OCI-LY7 (cell line): ENCODE measurements around the gene KRTAP15-1.

ENCODE experiments used
- CTCF ChIP-seq: fragments of 200-600 bp; sonication (generic); conservative IDR thresholded peaks from 2 replicates; pipeline ENCODE4 v1.5.1; 2014; ENCODE audit warnings: mild to moderate bottlenecking, antibody characterized with exemption, low read length, moderate library complexity, mixed read lengths
- EZH2phosphoT487 ChIP-seq: fragments of 200-600 bp; sonication (generic); IDR thresholded peaks from 2 replicates; pipeline ENCODE4 v1.6.1; 2018; ENCODE audit warnings: low read depth, borderline replicate concordance, mild to moderate bottlenecking, mixed run types, antibody characterized with exemption, low read length, moderate library complexity, mixed read lengths

- TF ChIP-seq CTCF (no peak), EZH2phosphoT487 (no peak)
Measured at GRCh38 chr21:30487336-30487735, 47.3 kb downstream of the KRTAP15-1 start, which contains the start of gene KRTAP19-2.
